GM19463 (cell line): ENCODE data around the gene CAMKK1.

Source experiments
- ATAC-seq: cut with Tn5 transposase; IDR thresholded peaks from one replicate; pipeline ENCODE4 v1.9.1; 2021; ENCODE audit warnings: mild to moderate bottlenecking, moderate library complexity; ENCODE audit not compliant: unreplicated experiment

CAMKK1 gene

GRCh38 chr17:3815122-3815521, 77.7 kb downstream of the CAMKK1 start:
- ATAC-seq: no peak

- no peak for ATAC-seq
Observed at GRCh38 chr17:3814361-3814760, 78.5 kb downstream of the CAMKK1 start.

DNA sequence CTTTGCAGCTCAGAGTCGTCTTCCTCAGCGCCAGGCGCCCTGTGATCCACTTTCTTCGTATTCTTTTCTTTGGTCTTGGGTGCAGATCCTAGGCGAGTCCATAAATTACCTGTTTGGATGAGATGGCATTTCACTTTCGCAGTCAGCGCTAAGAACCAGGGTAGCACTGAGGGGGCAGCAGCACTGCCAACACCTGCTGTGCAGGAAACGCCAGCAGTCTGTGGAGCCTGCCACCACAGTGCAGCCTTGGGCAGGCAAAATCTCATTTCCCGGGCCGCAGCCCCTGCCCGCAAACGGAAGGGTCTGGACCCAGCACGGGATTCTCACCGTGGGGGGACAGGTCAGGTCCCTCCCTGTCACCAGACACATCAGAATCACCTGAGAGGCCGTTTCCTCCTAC, 79.7 kb downstream of the CAMKK1 start:
- no peak for ATAC-seq

GRCh38 chr17:3812771-3813170, 80.1 kb downstream of the CAMKK1 start:
- no peak for ATAC-seq

- ATAC-seq: no peak
Observed at GRCh38 chr17:3812284-3812683, 80.6 kb downstream of the CAMKK1 start.
